SK-N-SH (cell line): ENCODE results near the gene ADRA2B. TPM values are rescaled to one million over a fixed set of nuclear protein-coding genes. Genes with fewer than 3 reads are reported as not detected.

Experiments
- CTCF ChIA-PET: fragments of 300-600, 350-600 bp; formaldehyde crosslinking; extraction: SDS; loops from one replicate; lab custom pipeline; 2021; lab: Yijun Ruan, JAX
- POLR2A ChIA-PET: fragments of 350-600 bp; sonication (Branson Sonifier 250); formaldehyde crosslinking; extraction: SDS; loops from one replicate; lab custom pipeline; 2020; ENCODE audit warnings: antibody characterized with exemption, inconsistent platforms; lab: Yijun Ruan, JAX
- DNase-seq: peaks from one replicate; pipeline ENCODE4 v3.0.0; 2012
- H2AFZ ChIP-seq: fragments of 200-600 bp; sonication (generic); 2 replicates; pipeline ENCODE4 v1.8.1; 2016; ENCODE audit warnings: antibody characterized with exemption, mild to moderate bottlenecking, low read depth
- H3F3A ChIP-seq: fragments of 200-600 bp; sonication (generic); replicated peaks from 2 replicates; pipeline ENCODE3; 2016; ENCODE audit warnings: antibody characterized with exemption, mild to moderate bottlenecking; ENCODE audit not compliant: insufficient read depth
- H3K27ac ChIP-seq, 2 experiments: fragments of 200-500 bp in 1 of 2; fragments of 200-600 bp in 1 of 2; sonication (Bioruptor generic) in 1 of 2; sonication (generic), shearing (Covaris generic) in 1 of 2; 2 replicates each; pipeline versions ENCODE4 v1.5.1 to v1.6.1; 2014 to 2016; ENCODE audit warnings: low read depth in 2 of 2, inconsistent platforms in 1 of 2, low read length in 1 of 2, mild to moderate bottlenecking in 1 of 2, mixed read lengths in 1 of 2
- H3K27me3 ChIP-seq: fragments of 200-600 bp; sonication (generic), shearing (Covaris generic); 2 replicates; pipeline ENCODE4 v1.6.1; 2016; ENCODE audit warnings: mixed run types; ENCODE audit not compliant: insufficient read depth
- H3K36me3 ChIP-seq, 2 experiments: fragments of 200-500 bp in 1 of 2; fragments of 200-600 bp in 1 of 2; sonication (Bioruptor generic) in 1 of 2; sonication (generic) in 1 of 2; replicated peaks in 1 of 2; 2 replicates each; pipeline versions ENCODE3 to v1.5.1; 2014 to 2016; ENCODE audit warnings: low read length in 1 of 2, mild to moderate bottlenecking in 1 of 2; ENCODE audit not compliant: insufficient read depth in 2 of 2, control insufficient read depth in 1 of 2
- H3K4me1 ChIP-seq, 2 experiments: fragments of 200-500 bp in 1 of 2; fragments of 200-600 bp in 1 of 2; sonication (Bioruptor generic) in 1 of 2; sonication (generic), shearing (Covaris generic) in 1 of 2; 2 replicates each; pipeline versions ENCODE4 v1.5.1 to v1.6.1; 2014 to 2016; ENCODE audit warnings: low read depth in 1 of 2, low read length in 1 of 2, mixed run types in 1 of 2; ENCODE audit not compliant: insufficient read depth in 2 of 2, control insufficient read depth in 1 of 2
- H3K4me2 ChIP-seq: fragments of 200-600 bp; sonication (generic), shearing (Covaris generic); 2 replicates; pipeline ENCODE4 v1.6.1; 2017; ENCODE audit warnings: mixed run types
- H3K4me3 ChIP-seq, 2 experiments: fragments of 200-500 bp in 1 of 2; fragments of 200-600 bp in 1 of 2; sonication (Bioruptor generic) in 1 of 2; sonication (generic), shearing (Covaris generic) in 1 of 2; 2 replicates each; pipeline versions ENCODE4 v1.5.1 to v1.8.1; 2014 to 2016; ENCODE audit warnings: low read depth in 2 of 2, inconsistent platforms in 1 of 2, low read length in 1 of 2, mild to moderate bottlenecking in 1 of 2, mixed read lengths in 1 of 2, moderate library complexity in 1 of 2
- H3K79me2 ChIP-seq: fragments of 200-600 bp; sonication (generic); 2 replicates; pipeline ENCODE4 v1.8.1; 2017; ENCODE audit warnings: mild to moderate bottlenecking; ENCODE audit not compliant: insufficient read depth
- H3K9ac ChIP-seq: fragments of 200-600 bp; sonication (generic); 2 replicates; pipeline ENCODE4 v1.6.1; 2017; ENCODE audit warnings: mixed run types
- H3K9me2 ChIP-seq: fragments of 200-600 bp; sonication (generic); 2 replicates; pipeline ENCODE4 v1.6.1; 2017; ENCODE audit warnings: mixed run types
- H3K9me3 ChIP-seq: fragments of 200-600 bp; sonication (generic); 2 replicates; pipeline ENCODE4 v1.6.1; 2017; ENCODE audit warnings: mixed run types, mild to moderate bottlenecking, moderate library complexity
- H4K20me1 ChIP-seq: fragments of 200-600 bp; sonication (generic); 2 replicates; pipeline ENCODE4 v1.6.1; 2017; ENCODE audit warnings: mild to moderate bottlenecking, mixed run types; ENCODE audit not compliant: insufficient read depth
- CHD2 ChIP-seq: fragments of 150-350 bp; IDR thresholded peaks from 2 replicates; pipeline ENCODE4 v1.6.1; 2018; ENCODE audit warnings: low read length; ENCODE audit not compliant: partially characterized antibody
- CTCF ChIP-seq: fragments of 200-600 bp; sonication (generic); IDR thresholded peaks from 2 replicates; pipeline ENCODE4 v1.6.1; 2017; ENCODE audit warnings: antibody characterized with exemption, mild to moderate bottlenecking, moderate library complexity
- EZH2phosphoT487 ChIP-seq: fragments of 200-600 bp; sonication (generic); IDR thresholded peaks from 2 replicates; pipeline ENCODE4 v1.6.1; 2017; ENCODE audit warnings: low read depth, mixed run types, mild to moderate bottlenecking, antibody characterized with exemption, moderate library complexity, borderline replicate concordance
- GABPA ChIP-seq: IDR thresholded peaks from 2 replicates; pipeline ENCODE4 v1.4.0; 2012; ENCODE audit warnings: low read depth, mild to moderate bottlenecking
- GATA2 ChIP-seq: sonication (generic); formaldehyde crosslinking; IDR thresholded peaks from 2 replicates; pipeline ENCODE4 v1.5.0; 2020; ENCODE audit warnings: mild to moderate bottlenecking, missing genetic modification reagents
- MAX ChIP-seq: IDR thresholded peaks from 2 replicates; pipeline ENCODE4 v1.4.0; 2012; ENCODE audit warnings: low read depth
- MXI1 ChIP-seq: IDR thresholded peaks from 2 replicates; pipeline ENCODE4 v1.6.1; 2012; ENCODE audit warnings: mild to moderate bottlenecking, low read depth, low read length, improper control_type of control experiment
- NFIC ChIP-seq: IDR thresholded peaks from 2 replicates; pipeline ENCODE4 v1.4.0; 2012; ENCODE audit warnings: borderline replicate concordance
- PBX3 ChIP-seq: IDR thresholded peaks from 2 replicates; pipeline ENCODE4; 2012
- POLR2AphosphoS5 ChIP-seq: IDR thresholded peaks from 2 replicates; pipeline ENCODE4 v1.6.1; 2012; ENCODE audit warnings: low read depth, low read length
- RAD21 ChIP-seq: IDR thresholded peaks from 2 replicates; pipeline ENCODE4 v1.6.1; 2012; ENCODE audit warnings: mild to moderate bottlenecking, low read length
- RCOR1 ChIP-seq: fragments of 150-350 bp; IDR thresholded peaks from 2 replicates; pipeline ENCODE4 v1.6.1; 2017; ENCODE audit warnings: antibody characterized with exemption, low read length
- TCF12 ChIP-seq: IDR thresholded peaks from 2 replicates; pipeline ENCODE4 v1.4.0; 2012
- TEAD4 ChIP-seq: IDR thresholded peaks from 2 replicates; pipeline ENCODE4 v1.4.0; 2012; ENCODE audit warnings: mild to moderate bottlenecking, borderline replicate concordance; ENCODE audit not compliant: insufficient read depth
- USF1 ChIP-seq: IDR thresholded peaks from 2 replicates; pipeline ENCODE4 v1.4.0; 2012; ENCODE audit warnings: low read depth, borderline replicate concordance
- USF2 ChIP-seq: fragments of 150-350 bp; IDR thresholded peaks from 2 replicates; pipeline ENCODE4 v1.6.1; 2017; ENCODE audit warnings: antibody characterized with exemption, low read length, low read depth, borderline replicate concordance
- ZBTB33 ChIP-seq: IDR thresholded peaks from 2 replicates; pipeline ENCODE4 v1.4.0; 2012; ENCODE audit warnings: low read depth, borderline replicate concordance
- WGBS: methylation state at CpG from one replicate; pipeline ENCODE4 v1.1.6; 2017; ENCODE audit warnings: low lambda C conversion rate; 5-methylcytosine and 5-hydroxymethylcytosine counted together
- polyA plus RNA-seq, 3 experiments: library from polyadenylated mRNA; depleted of rRNA; stranded (reverse); fragments of >200 nt; gene quantifications; 2 replicates each; pipeline ENCODE4 v1.2.3, GENCODE V29; 2012

The ADRA2B gene
- polyA plus RNA-seq, 1 of the 3 experiments (the other 2 are of a cell fraction): not detected

- TF ChIP-seq CTCF (no peak), EZH2phosphoT487 (no peak), RCOR1 (no peak), MAX (no peak), TEAD4 (no peak), POLR2AphosphoS5 (no peak), TCF12 (no peak), RAD21 (no peak), NFIC (no peak), USF1 (no peak), MXI1 (no peak), PBX3 (no peak)
Measured at GRCh38 chr2:96082211-96083063, 33.9 kb downstream of the ADRA2B start (continued).

- WGBS: 67% methylated on average over 2 of the region's 2 CpGs
- ChIA-PET CTCF (no interaction called here), POLR2A (no interaction called here)
- DNase-seq: no peak
- H3K27ac ChIP-seq: no peak overlapping the region
- no peaks in the 10 kb centered on the region for H3K27me3 ChIP-seq
- H3F3A ChIP-seq: no peaks in the 10 kb centered on the region
- H2AFZ ChIP-seq: no peak overlapping the region
- H3K4me2 ChIP-seq: no peak overlapping the region
- TF ChIP-seq CHD2: no peak
- no peak for TF ChIP-seq GATA2 (CRISPR knock-in tag)
- TF ChIP-seq USF2: no peak
- no peak for TF ChIP-seq ZBTB33
- TF ChIP-seq GABPA: no peak
- H3K9ac ChIP-seq: no peak overlapping the region
- H3K4me3 ChIP-seq: no peak overlapping the region
- no peaks in the 10 kb centered on the region for H3K9me2 ChIP-seq
- H3K4me1 ChIP-seq: peaks cover 0 to 16% of the 10 kb centered on the region in 2 experiments; a peak in 1 of 4 replicates
- no peaks in the 10 kb centered on the region; the same call in 1 of the 2 replicates for H3K9me3 ChIP-seq
- no peaks in the 10 kb centered on the region for H3K79me2 ChIP-seq
- no peaks in the 10 kb centered on the region for H4K20me1 ChIP-seq
- H3K36me3 ChIP-seq: no peaks in the 10 kb centered on the region
Measured at GRCh38 chr2:96081042-96081441, 35.3 kb downstream of the ADRA2B start.
